ENCODE results near the gene ANKDD1A. TPM values are rescaled to one million over a fixed set of nuclear protein-coding genes. Genes with fewer than 3 reads are reported as not detected.

The ANKDD1A gene
- total and polyA plus RNA-seq, 4 donors, result 9.8 to 21.0 (median 11.4) TPM

- WGBS (ENCODE audit: insufficient coverage), result 96% methylated on average over 10 of the region's 11 CpGs
- H3K9me3 ChIP-seq (ENCODE audit: control insufficient read depth, insufficient read depth, low read length), result no peaks in the 10 kb centered on the region
- no peak overlapping the region for H3K4me3 ChIP-seq (ENCODE audit: low read depth, low read length)
- no peaks in the 10 kb centered on the region for H3K27me3 ChIP-seq (ENCODE audit: control insufficient read depth, insufficient read depth, low read length)
- H3K36me3 ChIP-seq (ENCODE audit: control insufficient read depth, insufficient read depth, low read length), result peaks cover 9% of the 10 kb centered on the region
- no peak for DNase-seq (ENCODE audit: low read depth in 4 of 6, low spot score in 6 of 6)
- no peaks in the 10 kb centered on the region for H3K4me1 ChIP-seq (ENCODE audit: control insufficient read depth, insufficient read depth, low read length)
- no peak overlapping the region for H3K27ac ChIP-seq (ENCODE audit: low read depth, low read length)
Observed at GRCh38 chr15:64949383-64950186, 37.9 kb downstream of the ANKDD1A start.

GRCh38 chr15:64950888-64951287 is 39.2 kb downstream of the ANKDD1A start:
- H3K9me3 ChIP-seq (ENCODE audit: control insufficient read depth, insufficient read depth, low read length), result no peaks in the 10 kb centered on the region
- H3K27me3 ChIP-seq (ENCODE audit: control insufficient read depth, insufficient read depth, low read length), result no peaks in the 10 kb centered on the region
- H3K4me3 ChIP-seq (ENCODE audit: low read depth, low read length), result no peak overlapping the region
- no peaks in the 10 kb centered on the region for H3K4me1 ChIP-seq (ENCODE audit: control insufficient read depth, insufficient read depth, low read length)
- WGBS (ENCODE audit: insufficient coverage), result 94% methylated on average over 6 of the region's 6 CpGs
- H3K27ac ChIP-seq (ENCODE audit: low read depth, low read length), result no peak overlapping the region
- DNase-seq (ENCODE audit: low read depth in 4 of 6, low spot score in 6 of 6), result no peak
- peaks cover 17% of the 10 kb centered on the region for H3K36me3 ChIP-seq (ENCODE audit: control insufficient read depth, insufficient read depth, low read length)

GRCh38 chr15:64951777-64952418 is 40.2 kb downstream of the ANKDD1A start:
- Histone ChIP-seq H3K27ac (ENCODE audit: low read depth, low read length) (no peak overlapping the region), H3K4me3 (ENCODE audit: low read depth, low read length) (no peak overlapping the region), H3K27me3 (ENCODE audit: control insufficient read depth, insufficient read depth, low read length) (no peaks in the 10 kb centered on the region), H3K4me1 (ENCODE audit: control insufficient read depth, insufficient read depth, low read length) (no peaks in the 10 kb centered on the region), H3K9me3 (ENCODE audit: control insufficient read depth, insufficient read depth, low read length) (no peaks in the 10 kb centered on the region), H3K36me3 (ENCODE audit: control insufficient read depth, insufficient read depth, low read length) (peaks cover 23% of the 10 kb centered on the region)
- WGBS (ENCODE audit: insufficient coverage), result 95% methylated on average over 2 of the region's 2 CpGs
- no peak for DNase-seq (ENCODE audit: low read depth in 4 of 6, low spot score in 6 of 6)

GRCh38 chr15:64954395-64954794 is 42.7 kb downstream of the ANKDD1A start:
- Histone ChIP-seq H3K4me1 (ENCODE audit: control insufficient read depth, insufficient read depth, low read length) (no peaks in the 10 kb centered on the region), H3K27ac (ENCODE audit: low read depth, low read length) (no peak overlapping the region), H3K36me3 (ENCODE audit: control insufficient read depth, insufficient read depth, low read length) (peaks cover 29% of the 10 kb centered on the region), H3K27me3 (ENCODE audit: control insufficient read depth, insufficient read depth, low read length) (no peaks in the 10 kb centered on the region), H3K4me3 (ENCODE audit: low read depth, low read length) (no peak overlapping the region), H3K9me3 (ENCODE audit: control insufficient read depth, insufficient read depth, low read length) (no peaks in the 10 kb centered on the region)
- 97% methylated on average over 2 of the region's 3 CpGs for WGBS (ENCODE audit: insufficient coverage)
- DNase-seq (ENCODE audit: low read depth in 4 of 6, low spot score in 6 of 6), result no peak

GRCh38 chr15:64959128-64959527 is 47.4 kb downstream of the ANKDD1A start:
- Histone ChIP-seq H3K27ac (ENCODE audit: low read depth, low read length) (no peak overlapping the region), H3K4me1 (ENCODE audit: control insufficient read depth, insufficient read depth, low read length) (no peaks in the 10 kb centered on the region), H3K36me3 (ENCODE audit: control insufficient read depth, insufficient read depth, low read length) (peaks cover 56% of the 10 kb centered on the region), H3K27me3 (ENCODE audit: control insufficient read depth, insufficient read depth, low read length) (no peaks in the 10 kb centered on the region), H3K4me3 (ENCODE audit: low read depth, low read length) (no peak overlapping the region), H3K9me3 (ENCODE audit: control insufficient read depth, insufficient read depth, low read length) (no peaks in the 10 kb centered on the region)
- no peak for DNase-seq (ENCODE audit: low read depth in 4 of 6, low spot score in 6 of 6)
- 90% methylated on average over 5 of the region's 9 CpGs for WGBS (ENCODE audit: insufficient coverage)

GRCh38 chr15:64960153-64960552 is 48.5 kb downstream of the ANKDD1A start:
- Histone ChIP-seq H3K4me3 (ENCODE audit: low read depth, low read length) (no peak overlapping the region), H3K27ac (ENCODE audit: low read depth, low read length) (no peak overlapping the region), H3K9me3 (ENCODE audit: control insufficient read depth, insufficient read depth, low read length) (no peaks in the 10 kb centered on the region), H3K4me1 (ENCODE audit: control insufficient read depth, insufficient read depth, low read length) (no peaks in the 10 kb centered on the region), H3K36me3 (ENCODE audit: control insufficient read depth, insufficient read depth, low read length) (peaks cover 62% of the 10 kb centered on the region), H3K27me3 (ENCODE audit: control insufficient read depth, insufficient read depth, low read length) (no peaks in the 10 kb centered on the region)
- DNase-seq (ENCODE audit: low read depth in 4 of 6, low spot score in 6 of 6), result no peak
- 100% methylated on average over 5 of the region's 6 CpGs for WGBS (ENCODE audit: insufficient coverage)

- Histone ChIP-seq H3K4me1 (ENCODE audit: control insufficient read depth, insufficient read depth, low read length) (no peaks in the 10 kb centered on the region), H3K27me3 (ENCODE audit: control insufficient read depth, insufficient read depth, low read length) (no peaks in the 10 kb centered on the region), H3K4me3 (ENCODE audit: low read depth, low read length) (no peak overlapping the region), H3K36me3 (ENCODE audit: control insufficient read depth, insufficient read depth, low read length) (peaks cover 59% of the 10 kb centered on the region), H3K9me3 (ENCODE audit: control insufficient read depth, insufficient read depth, low read length) (no peaks in the 10 kb centered on the region), H3K27ac (ENCODE audit: low read depth, low read length) (no peak overlapping the region)
- 92% methylated on average over 5 of the region's 5 CpGs for WGBS (ENCODE audit: insufficient coverage)
- DNase-seq (ENCODE audit: low read depth in 4 of 6, low spot score in 6 of 6), result no peak
Observed at GRCh38 chr15:64961013-64961412, 49.3 kb downstream of the ANKDD1A start.

GRCh38 chr15:64969401-64969800 is 57.7 kb downstream of the ANKDD1A start:
- no CpG with 5 or more reads among the region's 1 CpG for WGBS (ENCODE audit: insufficient coverage)
- no peak for DNase-seq (ENCODE audit: low read depth in 4 of 6, low spot score in 6 of 6)
- no peaks in the 10 kb centered on the region for H3K27me3 ChIP-seq (ENCODE audit: control insufficient read depth, insufficient read depth, low read length)
- H3K27ac ChIP-seq (ENCODE audit: low read depth, low read length), result no peak overlapping the region
- H3K36me3 ChIP-seq (ENCODE audit: control insufficient read depth, insufficient read depth, low read length), result peaks cover 51% of the 10 kb centered on the region
- no peaks in the 10 kb centered on the region for H3K4me1 ChIP-seq (ENCODE audit: control insufficient read depth, insufficient read depth, low read length)
- no peaks in the 10 kb centered on the region for H3K9me3 ChIP-seq (ENCODE audit: control insufficient read depth, insufficient read depth, low read length)
- no peak overlapping the region for H3K4me3 ChIP-seq (ENCODE audit: low read depth, low read length)

GRCh38 chr15:64970698-64971097 is 59.0 kb downstream of the ANKDD1A start:
- DNase-seq (ENCODE audit: low read depth in 4 of 6, low spot score in 6 of 6), result no peak
- peaks cover 52% of the 10 kb centered on the region for H3K36me3 ChIP-seq (ENCODE audit: control insufficient read depth, insufficient read depth, low read length)

GRCh38 chr15:64975390-64975789 is 63.7 kb downstream of the ANKDD1A start:
- Histone ChIP-seq H3K27ac (ENCODE audit: low read depth, low read length) (no peak overlapping the region), H3K9me3 (ENCODE audit: control insufficient read depth, insufficient read depth, low read length) (no peaks in the 10 kb centered on the region), H3K4me1 (ENCODE audit: control insufficient read depth, insufficient read depth, low read length) (no peaks in the 10 kb centered on the region), H3K27me3 (ENCODE audit: control insufficient read depth, insufficient read depth, low read length) (no peaks in the 10 kb centered on the region), H3K4me3 (ENCODE audit: low read depth, low read length) (no peak overlapping the region), H3K36me3 (ENCODE audit: control insufficient read depth, insufficient read depth, low read length) (peaks cover 62% of the 10 kb centered on the region)
- 80% methylated on average over 1 of the region's 5 CpGs for WGBS (ENCODE audit: insufficient coverage)
- no peak for DNase-seq (ENCODE audit: low read depth in 4 of 6, low spot score in 6 of 6)

More at GRCh38 chr15:64970698-64971097, 59.0 kb downstream of the ANKDD1A start:
- H3K4me3 ChIP-seq (ENCODE audit: low read depth, low read length), result no peak overlapping the region
- WGBS (ENCODE audit: insufficient coverage), result 91% methylated on average over 4 of the region's 7 CpGs
- no peaks in the 10 kb centered on the region for H3K4me1 ChIP-seq (ENCODE audit: control insufficient read depth, insufficient read depth, low read length)
- no peaks in the 10 kb centered on the region for H3K27me3 ChIP-seq (ENCODE audit: control insufficient read depth, insufficient read depth, low read length)
- H3K9me3 ChIP-seq (ENCODE audit: control insufficient read depth, insufficient read depth, low read length), result no peaks in the 10 kb centered on the region
- no peak overlapping the region for H3K27ac ChIP-seq (ENCODE audit: low read depth, low read length)

Data from spinal cord (tissue), 10 donors.